OCI-LY7 (cell line): ENCODE data around the gene SPIRE2.

ENCODE experiments used
- CTCF ChIP-seq: fragments of 200-600 bp; sonication (generic); conservative IDR thresholded peaks from 2 replicates; pipeline ENCODE4 v1.5.1; 2014; ENCODE audit warnings: mild to moderate bottlenecking, antibody characterized with exemption, low read length, moderate library complexity, mixed read lengths
- EZH2phosphoT487 ChIP-seq: fragments of 200-600 bp; sonication (generic); IDR thresholded peaks from 2 replicates; pipeline ENCODE4 v1.6.1; 2018; ENCODE audit warnings: low read depth, borderline replicate concordance, mild to moderate bottlenecking, mixed run types, antibody characterized with exemption, low read length, moderate library complexity, mixed read lengths

DNA sequence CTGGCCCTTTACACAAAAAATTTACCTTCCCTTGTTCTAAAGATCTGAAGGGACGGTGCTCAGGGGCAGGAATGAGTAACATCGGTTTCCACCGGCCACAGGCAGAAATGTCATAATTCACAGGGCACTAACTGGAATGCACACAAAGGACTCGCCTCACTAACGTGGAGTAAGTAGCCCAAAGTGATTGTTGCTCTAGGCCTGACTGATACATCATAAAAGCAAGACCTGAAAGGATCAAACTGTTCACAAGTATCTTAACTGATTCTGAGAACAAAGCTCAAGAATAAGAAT is 36.2 kb downstream of the SPIRE2 start:
- TF ChIP-seq CTCF (no peak), EZH2phosphoT487 (no peak)
